Activated T-cell treated with anti-CD3 and anti-CD28 coated beads, Interleukin-2, amount 50 U/mL, for 72 hours (primary cell): ENCODE data around the gene DEPDC5. TPM values are rescaled to one million over a fixed set of nuclear protein-coding genes. Genes with fewer than 3 reads are reported as not detected.

Source experiments
- ATAC-seq, 2 donors: fragments of 150-1000 bp; cut with Tn5 transposase; replicated peaks in 1 of 2; 2 replicates each; pipeline ENCODE4 v1.10.0; 2021; ENCODE audit warnings: moderate library complexity in 2 of 2, mild to moderate bottlenecking in 1 of 2
- DNase-seq, 2 donors: peaks; one replicate each; pipeline ENCODE4 v3.0.0; 2021 to 2022; ENCODE audit warnings: mixed read lengths in 1 of 2
- H3K27ac Mint-ChIP-seq: one replicate; pipeline ENCODE4 v1.8.0; 2022; ENCODE audit warnings: mild to moderate bottlenecking, moderate library complexity, mixed read lengths
- H3K27me3 Mint-ChIP-seq: one replicate; pipeline ENCODE4 v1.8.0; 2022; ENCODE audit warnings: low read depth, mixed read lengths
- H3K36me3 Mint-ChIP-seq, 2 donors: one replicate each; pipeline ENCODE4 v1.8.0; 2022; ENCODE audit warnings: mixed read lengths in 2 of 2, mild to moderate bottlenecking in 1 of 2; ENCODE audit not compliant: insufficient read depth in 2 of 2
- H3K4me1 Mint-ChIP-seq: one replicate; pipeline ENCODE4 v1.8.0; 2022; ENCODE audit warnings: low read depth, mixed read lengths
- H3K4me3 Mint-ChIP-seq, 2 donors: one replicate each; pipeline ENCODE4 v1.8.0; 2022; ENCODE audit warnings: mild to moderate bottlenecking in 2 of 2, mixed read lengths in 2 of 2, moderate library complexity in 2 of 2
- H3K9me3 Mint-ChIP-seq, 2 donors: one replicate each; pipeline ENCODE4 v1.8.0; 2022; ENCODE audit warnings: mixed read lengths in 2 of 2
- total RNA-seq, 2 donors: library from RNA; stranded (reverse); gene quantifications; one replicate each; pipeline ENCODE4 v1.2.3, GENCODE V29; 2022

DEPDC5 gene
- total RNA-seq, 2 donors from 2014 or later: 34.1 to 38.1 TPM

DNA sequence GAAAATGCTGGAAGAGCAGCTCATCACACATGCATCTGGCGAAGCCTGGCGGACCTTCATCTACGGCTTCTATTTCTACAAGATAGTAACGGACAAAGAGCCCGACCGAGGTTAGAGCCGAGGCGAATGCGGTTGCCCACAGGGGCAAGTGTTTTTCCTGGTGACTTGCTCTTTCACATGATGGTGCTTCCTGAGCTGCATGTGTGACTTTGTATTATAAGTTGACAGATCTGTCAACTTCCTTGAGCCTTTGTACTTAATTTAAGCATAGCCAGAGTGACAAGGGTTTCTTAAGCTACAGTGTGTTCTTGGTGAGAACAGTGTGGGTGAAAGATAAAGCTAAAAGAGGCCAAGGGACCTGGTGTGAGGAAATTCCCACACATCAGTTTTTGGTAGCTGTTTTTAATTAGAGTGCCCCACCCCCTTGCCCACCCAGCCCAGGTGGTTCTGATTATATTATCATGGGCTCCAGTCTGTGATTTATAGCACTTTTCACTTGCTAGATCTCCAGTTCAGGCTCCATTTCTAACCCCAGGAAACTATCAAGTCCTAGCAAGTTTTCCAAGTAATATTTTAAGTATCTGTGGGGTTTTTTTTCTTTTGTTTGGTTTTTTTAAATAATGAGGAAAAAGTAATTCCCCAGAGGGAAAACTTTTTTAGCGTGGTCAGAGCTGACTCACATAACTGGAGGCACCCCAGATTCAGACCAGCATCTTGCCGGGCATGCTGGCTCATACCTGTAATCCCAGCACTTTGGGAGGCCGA lies 122.5 kb downstream of the DEPDC5 start:
- H3K9me3 Mint-ChIP-seq: no peaks in the 10 kb centered on the region
- H3K36me3 Mint-ChIP-seq: peaks cover 2 to 9% of the 10 kb centered on the region in 2 donors
- H3K4me1 Mint-ChIP-seq: no peaks in the 10 kb centered on the region
- no peaks in the 10 kb centered on the region for H3K27me3 Mint-ChIP-seq
- no peak overlapping the region for H3K27ac Mint-ChIP-seq
- H3K4me3 Mint-ChIP-seq: no peak overlapping the region
- no peak for DNase-seq
- no peak for ATAC-seq

- H3K4me1 Mint-ChIP-seq: no peaks in the 10 kb centered on the region
- DNase-seq (no peak), ATAC-seq (no peak)
- H3K36me3 Mint-ChIP-seq: peaks cover 0 to 2% of the 10 kb centered on the region in 2 donors
- no peaks in the 10 kb centered on the region for H3K27me3 Mint-ChIP-seq
- no peaks in the 10 kb centered on the region for H3K9me3 Mint-ChIP-seq
- H3K27ac Mint-ChIP-seq: no peak overlapping the region
- no peak overlapping the region for H3K4me3 Mint-ChIP-seq
Measured at GRCh38 chr22:31879585-31879984, 125.8 kb downstream of the DEPDC5 start.

GRCh38 chr22:31881200-31881599 lies 127.4 kb downstream of the DEPDC5 start:
- DNase-seq: no peak
- Mint-ChIP-seq H3K27me3 (no peaks in the 10 kb centered on the region), H3K9me3 (no peaks in the 10 kb centered on the region), H3K27ac (no peak overlapping the region), H3K36me3 (peaks cover 0 to 5% of the 10 kb centered on the region in 2 donors), H3K4me1 (no peaks in the 10 kb centered on the region), H3K4me3 (no peak overlapping the region)
- no peak for ATAC-seq

DNA sequence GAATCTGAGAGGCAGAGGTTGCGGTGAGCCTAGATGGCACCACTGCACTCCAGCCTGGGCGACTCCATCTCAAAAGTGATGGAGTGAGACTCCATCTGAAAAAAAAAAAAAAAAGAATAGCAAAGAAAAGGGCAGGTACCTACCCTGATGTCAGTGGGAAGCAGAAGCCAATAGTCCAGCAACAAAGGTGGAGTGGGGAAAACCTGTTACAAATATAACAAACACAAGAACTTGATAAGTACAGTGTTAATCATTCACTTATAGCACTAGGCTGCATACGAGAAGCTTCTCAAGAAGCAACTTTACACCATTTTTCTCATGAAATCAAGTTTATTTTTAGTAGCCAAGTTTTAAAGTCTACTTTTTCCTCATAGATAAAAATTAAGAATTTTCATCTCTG lies 128.0 kb downstream of the DEPDC5 start:
- Mint-ChIP-seq H3K36me3 (peaks cover 0 to 5% of the 10 kb centered on the region in 2 donors), H3K27ac (no peak overlapping the region), H3K9me3 (no peaks in the 10 kb centered on the region), H3K4me1 (no peaks in the 10 kb centered on the region), H3K4me3 (no peak overlapping the region), H3K27me3 (no peaks in the 10 kb centered on the region)
- no peak for ATAC-seq
- no peak for DNase-seq

DNA sequence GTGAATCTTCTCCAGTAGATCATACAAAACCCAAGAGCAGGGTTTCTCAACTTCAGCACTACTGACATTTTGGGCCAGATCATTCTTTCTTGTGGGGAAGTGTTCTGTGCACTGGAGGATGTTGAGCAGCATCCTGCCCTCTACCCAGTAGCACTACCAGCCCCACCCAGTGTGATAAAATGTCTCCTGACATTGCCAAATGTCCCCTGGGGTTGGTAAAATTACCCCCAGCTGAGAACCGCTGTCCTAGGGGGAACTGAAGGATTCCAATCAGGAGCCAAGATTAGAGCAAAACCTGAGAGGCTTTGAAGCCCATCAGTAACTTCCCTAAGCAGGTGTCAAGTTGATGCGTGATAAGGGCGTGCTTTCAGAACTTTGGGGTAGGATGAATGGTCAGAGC lies 129.2 kb downstream of the DEPDC5 start:
- Mint-ChIP-seq H3K27ac (no peak overlapping the region), H3K4me1 (no peaks in the 10 kb centered on the region), H3K4me3 (no peak overlapping the region), H3K36me3 (peaks cover 0 to 5% of the 10 kb centered on the region in 2 donors), H3K27me3 (no peaks in the 10 kb centered on the region), H3K9me3 (no peaks in the 10 kb centered on the region)
- no peak for ATAC-seq
- no peak for DNase-seq

GRCh38 chr22:31883989-31884388 lies 130.2 kb downstream of the DEPDC5 start:
- no peak for ATAC-seq
- Mint-ChIP-seq H3K27ac (no peak overlapping the region), H3K4me1 (no peaks in the 10 kb centered on the region), H3K9me3 (no peaks in the 10 kb centered on the region), H3K4me3 (no peak overlapping the region), H3K36me3 (peaks cover 0 to 5% of the 10 kb centered on the region in 2 donors), H3K27me3 (no peaks in the 10 kb centered on the region)
- no peak for DNase-seq

DNA sequence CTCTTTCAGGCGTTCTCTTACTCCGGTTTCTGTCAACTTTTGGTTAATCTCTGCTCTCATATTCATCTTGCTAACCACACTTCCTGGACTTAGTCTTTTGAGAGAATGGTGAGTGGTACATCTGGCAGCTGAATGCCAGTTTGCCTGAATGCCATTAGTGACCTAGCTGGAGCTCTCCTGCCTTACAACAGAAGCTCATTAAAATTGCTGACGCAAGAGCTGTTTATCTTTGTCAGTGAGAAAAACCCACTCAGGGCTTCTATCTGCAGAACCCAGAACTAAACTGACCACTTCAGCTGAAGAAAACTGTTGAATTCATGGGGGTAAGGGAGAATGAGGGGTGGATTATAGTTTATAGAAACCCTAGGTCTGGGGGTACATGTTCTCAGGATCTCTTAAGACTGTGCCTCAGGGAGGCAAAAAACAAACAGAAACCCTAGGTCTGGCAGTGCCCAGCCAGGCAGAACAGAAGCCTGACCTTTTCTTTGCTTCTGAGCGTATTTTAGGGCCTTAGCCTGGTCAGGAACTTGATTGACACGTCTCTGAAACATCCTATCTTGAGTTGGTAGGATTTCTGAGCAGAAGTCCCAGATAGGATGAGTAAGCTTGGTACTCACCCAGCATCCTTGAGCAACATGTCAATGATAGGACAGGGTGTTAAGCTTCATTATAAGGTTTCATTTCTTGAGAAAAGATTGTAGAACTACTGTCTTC lies 137.7 kb downstream of the DEPDC5 start:
- peaks cover 5% of the 10 kb centered on the region for H3K4me1 Mint-ChIP-seq
- no peak overlapping the region for H3K4me3 Mint-ChIP-seq
- H3K9me3 Mint-ChIP-seq: no peaks in the 10 kb centered on the region
- H3K27ac Mint-ChIP-seq: no peak overlapping the region
- no peaks in the 10 kb centered on the region for H3K27me3 Mint-ChIP-seq
- DNase-seq (no peak), ATAC-seq (no peak)
- peaks cover 0 to 3% of the 10 kb centered on the region in 2 donors for H3K36me3 Mint-ChIP-seq

DNA sequence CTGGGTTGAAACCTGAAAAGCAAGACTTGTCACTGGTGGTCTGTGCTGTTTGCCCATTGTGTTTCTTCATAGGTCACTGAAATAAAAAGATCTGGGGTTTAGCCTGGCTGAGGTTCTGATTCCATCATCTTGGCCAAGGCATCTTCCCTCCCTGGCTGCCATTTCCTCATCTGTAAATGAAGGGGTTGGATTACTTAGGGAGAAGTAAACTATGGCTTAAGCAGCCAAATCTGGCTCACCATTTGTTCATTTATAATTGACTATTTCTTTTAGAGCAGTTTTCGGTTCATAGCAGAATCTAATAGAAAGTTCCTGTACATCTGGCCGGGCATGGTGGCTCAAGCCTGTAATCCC lies 138.2 kb downstream of the DEPDC5 start:
- no peaks in the 10 kb centered on the region for H3K9me3 Mint-ChIP-seq
- H3K4me3 Mint-ChIP-seq: no peak overlapping the region
- H3K27me3 Mint-ChIP-seq: no peaks in the 10 kb centered on the region
- DNase-seq: no peak
- H3K36me3 Mint-ChIP-seq: peaks cover 0 to 3% of the 10 kb centered on the region in 2 donors
- peaks cover 5% of the 10 kb centered on the region for H3K4me1 Mint-ChIP-seq
- H3K27ac Mint-ChIP-seq: no peak overlapping the region
- no peak for ATAC-seq

DNA sequence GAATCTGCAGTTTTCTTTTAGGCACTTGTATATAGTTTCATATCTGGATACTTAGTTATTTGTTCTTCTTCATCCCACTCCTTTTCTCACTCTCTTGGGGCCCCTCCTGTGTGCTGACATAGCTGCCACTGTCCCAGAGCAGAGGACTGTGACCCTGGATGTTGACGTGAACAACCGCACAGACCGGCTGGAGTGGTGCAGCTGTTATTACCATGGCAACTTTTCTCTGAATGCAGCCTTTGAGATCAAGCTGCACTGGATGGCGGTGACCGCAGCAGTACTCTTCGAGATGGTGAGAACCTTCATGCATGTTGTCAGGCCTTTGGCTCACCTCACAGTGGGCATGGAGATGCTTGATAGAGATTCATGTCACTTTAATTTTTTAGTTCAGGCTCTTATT lies 139.6 kb downstream of the DEPDC5 start:
- ATAC-seq (no peak), DNase-seq (no peak)
- H3K27me3 Mint-ChIP-seq: no peaks in the 10 kb centered on the region
- H3K4me3 Mint-ChIP-seq: no peak overlapping the region
- peaks cover 0 to 3% of the 10 kb centered on the region in 2 donors for H3K36me3 Mint-ChIP-seq
- H3K4me1 Mint-ChIP-seq: peaks cover 5% of the 10 kb centered on the region
- no peaks in the 10 kb centered on the region for H3K9me3 Mint-ChIP-seq
- H3K27ac Mint-ChIP-seq: no peak overlapping the region

DNA sequence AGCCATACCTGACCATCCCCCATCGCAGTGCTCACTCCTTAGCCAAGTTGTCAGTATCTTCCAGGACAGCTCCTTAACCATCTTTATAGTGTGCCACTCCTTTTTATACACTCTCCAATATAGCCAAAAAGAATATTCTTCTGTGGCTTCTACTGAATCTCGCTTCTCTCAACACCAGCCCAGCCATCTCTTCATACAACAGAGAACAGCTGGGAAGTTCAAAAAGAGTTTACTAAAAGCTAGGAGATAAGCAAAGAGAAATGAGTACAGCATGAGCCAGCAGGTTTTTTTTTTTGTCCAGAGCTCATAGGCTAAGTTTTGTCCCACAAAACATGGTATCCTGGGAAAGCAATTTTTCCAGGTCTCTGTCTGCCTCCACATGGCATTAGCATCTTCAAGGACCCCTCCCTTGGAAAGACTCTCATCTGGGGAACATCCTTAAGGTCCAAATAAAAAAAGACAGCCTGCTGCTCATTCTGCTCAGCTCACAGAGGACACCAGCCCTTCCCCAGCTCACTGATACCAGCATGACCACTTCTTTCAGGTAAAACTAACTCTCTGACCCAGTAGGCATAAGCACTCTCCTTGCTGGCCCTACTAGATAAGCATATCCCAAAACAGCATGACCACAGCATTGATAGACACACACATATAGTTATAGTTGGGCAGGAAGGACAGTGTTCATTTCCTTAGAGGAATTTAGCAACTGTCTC lies 141.7 kb downstream of the DEPDC5 start:
- no peak for ATAC-seq
- Mint-ChIP-seq H3K36me3 (peaks cover 0 to 3% of the 10 kb centered on the region in 2 donors), H3K27ac (no peak overlapping the region), H3K4me1 (peaks cover 5% of the 10 kb centered on the region), H3K9me3 (no peaks in the 10 kb centered on the region), H3K4me3 (no peak overlapping the region), H3K27me3 (no peaks in the 10 kb centered on the region)
- no peak for DNase-seq

DNA sequence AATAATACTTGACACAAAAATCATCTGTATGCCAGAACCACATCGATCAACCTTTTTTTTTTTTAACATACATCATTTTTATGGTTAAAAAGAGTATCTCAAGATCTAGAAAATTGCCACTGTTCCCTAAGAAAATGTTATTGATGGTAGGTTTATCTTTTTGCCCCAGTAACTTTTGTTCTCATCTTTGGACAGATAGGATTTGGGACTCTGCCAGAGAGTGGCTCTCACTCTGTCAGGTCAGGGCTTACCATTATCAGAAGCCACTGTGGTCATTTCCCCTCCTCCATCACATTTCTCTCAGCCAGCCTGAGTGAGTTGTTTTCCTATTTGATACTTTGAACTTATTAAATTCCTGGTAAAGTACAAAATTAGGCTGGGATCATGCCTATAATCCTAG lies 142.7 kb downstream of the DEPDC5 start:
- no peaks in the 10 kb centered on the region for H3K4me1 Mint-ChIP-seq
- H3K27ac Mint-ChIP-seq: no peak overlapping the region
- ATAC-seq (no peak), DNase-seq (no peak)
- H3K4me3 Mint-ChIP-seq: no peak overlapping the region
- H3K36me3 Mint-ChIP-seq: peaks cover 0 to 3% of the 10 kb centered on the region in 2 donors
- H3K27me3 Mint-ChIP-seq: no peaks in the 10 kb centered on the region
- H3K9me3 Mint-ChIP-seq: no peaks in the 10 kb centered on the region

DNA sequence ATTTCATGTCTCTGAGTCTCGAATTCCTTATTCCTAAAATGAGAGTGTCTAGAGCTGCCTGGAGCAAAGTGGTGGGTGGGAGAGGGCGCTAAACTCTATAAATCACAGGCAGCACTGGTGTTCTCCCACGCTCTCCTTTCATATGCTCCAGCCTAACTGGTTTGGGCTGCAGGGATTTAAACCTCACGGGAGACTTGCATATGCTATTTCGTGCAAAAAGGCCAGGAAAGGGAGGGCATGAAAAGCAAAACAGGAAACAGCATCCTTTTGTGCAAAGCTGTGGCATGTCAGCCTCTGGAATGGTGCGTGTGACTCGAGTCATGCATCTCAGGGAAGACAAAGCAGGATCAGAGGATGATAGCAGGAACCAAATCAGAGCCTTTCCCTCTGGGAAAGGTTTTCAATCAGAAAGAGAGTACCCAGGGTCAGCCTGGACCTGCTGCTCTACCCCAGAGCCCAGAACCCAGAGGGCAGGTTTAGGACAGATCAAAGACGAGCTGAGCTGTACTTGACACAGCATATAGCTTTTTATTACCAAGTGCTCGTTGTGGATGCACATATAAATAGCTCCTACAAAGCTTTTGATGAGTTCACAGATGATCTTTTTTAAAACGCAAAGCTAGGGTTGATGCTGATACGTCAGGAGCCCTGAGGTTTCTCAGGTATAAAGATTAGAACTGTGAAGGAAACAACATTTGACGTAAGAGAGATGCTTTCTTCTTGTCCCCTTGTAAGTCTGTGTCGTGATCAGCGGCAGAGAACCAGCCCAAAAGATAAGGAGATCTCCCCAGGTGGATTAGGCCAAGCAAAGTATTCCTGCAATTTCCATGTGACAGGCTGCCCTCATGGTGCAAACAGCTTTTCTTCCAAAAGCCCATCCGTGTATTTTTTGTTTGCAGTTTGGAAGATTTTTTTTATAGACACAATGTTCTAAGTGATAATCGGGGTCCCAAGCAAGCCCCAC lies 144.3 kb downstream of the DEPDC5 start:
- Mint-ChIP-seq H3K4me3 (no peak overlapping the region), H3K36me3 (peaks cover 0 to 3% of the 10 kb centered on the region in 2 donors), H3K9me3 (no peaks in the 10 kb centered on the region), H3K27ac (no peak overlapping the region), H3K4me1 (no peaks in the 10 kb centered on the region), H3K27me3 (no peaks in the 10 kb centered on the region)
- DNase-seq: no peak
- no peak for ATAC-seq
